Measurements from ENCODE around the gene FRRS1.

- TF ChIP-seq CTCF (conservative IDR thresholded peaks at IDR 0.05; ENCODE audit: low read depth in 2 of 2), result no peak
- TF ChIP-seq EZH2phosphoT487 (IDR thresholded peaks at IDR 0.05; ENCODE audit: unreplicated experiment), result no peak
- no peak for TF ChIP-seq STAT1 (IDR thresholded peaks at IDR 0.05; ENCODE audit: unreplicated experiment)
- no peak for TF ChIP-seq REST (IDR thresholded peaks at IDR 0.05; ENCODE audit: unreplicated experiment)
- no peak for TF ChIP-seq POLR2AphosphoS5 (IDR thresholded peaks at IDR 0.05; ENCODE audit: low read depth)
- no peak for TF ChIP-seq CREB1 (CRISPR knock-in tag; IDR thresholded peaks at IDR 0.05; ENCODE audit: low read depth)
- no peak for TF ChIP-seq EZH2 (IDR thresholded peaks at IDR 0.05; ENCODE audit: low read depth, unreplicated experiment)
- TF ChIP-seq ZNF114 (CRISPR knock-in tag; IDR thresholded peaks at IDR 0.05), result no peak
- TF ChIP-seq JUNB (IDR thresholded peaks at IDR 0.05; ENCODE audit: unreplicated experiment), result no peak
- no peak for TF ChIP-seq NANOG (IDR thresholded peaks at IDR 0.05; ENCODE audit: borderline replicate concordance)
- TF ChIP-seq, protein P1, sequence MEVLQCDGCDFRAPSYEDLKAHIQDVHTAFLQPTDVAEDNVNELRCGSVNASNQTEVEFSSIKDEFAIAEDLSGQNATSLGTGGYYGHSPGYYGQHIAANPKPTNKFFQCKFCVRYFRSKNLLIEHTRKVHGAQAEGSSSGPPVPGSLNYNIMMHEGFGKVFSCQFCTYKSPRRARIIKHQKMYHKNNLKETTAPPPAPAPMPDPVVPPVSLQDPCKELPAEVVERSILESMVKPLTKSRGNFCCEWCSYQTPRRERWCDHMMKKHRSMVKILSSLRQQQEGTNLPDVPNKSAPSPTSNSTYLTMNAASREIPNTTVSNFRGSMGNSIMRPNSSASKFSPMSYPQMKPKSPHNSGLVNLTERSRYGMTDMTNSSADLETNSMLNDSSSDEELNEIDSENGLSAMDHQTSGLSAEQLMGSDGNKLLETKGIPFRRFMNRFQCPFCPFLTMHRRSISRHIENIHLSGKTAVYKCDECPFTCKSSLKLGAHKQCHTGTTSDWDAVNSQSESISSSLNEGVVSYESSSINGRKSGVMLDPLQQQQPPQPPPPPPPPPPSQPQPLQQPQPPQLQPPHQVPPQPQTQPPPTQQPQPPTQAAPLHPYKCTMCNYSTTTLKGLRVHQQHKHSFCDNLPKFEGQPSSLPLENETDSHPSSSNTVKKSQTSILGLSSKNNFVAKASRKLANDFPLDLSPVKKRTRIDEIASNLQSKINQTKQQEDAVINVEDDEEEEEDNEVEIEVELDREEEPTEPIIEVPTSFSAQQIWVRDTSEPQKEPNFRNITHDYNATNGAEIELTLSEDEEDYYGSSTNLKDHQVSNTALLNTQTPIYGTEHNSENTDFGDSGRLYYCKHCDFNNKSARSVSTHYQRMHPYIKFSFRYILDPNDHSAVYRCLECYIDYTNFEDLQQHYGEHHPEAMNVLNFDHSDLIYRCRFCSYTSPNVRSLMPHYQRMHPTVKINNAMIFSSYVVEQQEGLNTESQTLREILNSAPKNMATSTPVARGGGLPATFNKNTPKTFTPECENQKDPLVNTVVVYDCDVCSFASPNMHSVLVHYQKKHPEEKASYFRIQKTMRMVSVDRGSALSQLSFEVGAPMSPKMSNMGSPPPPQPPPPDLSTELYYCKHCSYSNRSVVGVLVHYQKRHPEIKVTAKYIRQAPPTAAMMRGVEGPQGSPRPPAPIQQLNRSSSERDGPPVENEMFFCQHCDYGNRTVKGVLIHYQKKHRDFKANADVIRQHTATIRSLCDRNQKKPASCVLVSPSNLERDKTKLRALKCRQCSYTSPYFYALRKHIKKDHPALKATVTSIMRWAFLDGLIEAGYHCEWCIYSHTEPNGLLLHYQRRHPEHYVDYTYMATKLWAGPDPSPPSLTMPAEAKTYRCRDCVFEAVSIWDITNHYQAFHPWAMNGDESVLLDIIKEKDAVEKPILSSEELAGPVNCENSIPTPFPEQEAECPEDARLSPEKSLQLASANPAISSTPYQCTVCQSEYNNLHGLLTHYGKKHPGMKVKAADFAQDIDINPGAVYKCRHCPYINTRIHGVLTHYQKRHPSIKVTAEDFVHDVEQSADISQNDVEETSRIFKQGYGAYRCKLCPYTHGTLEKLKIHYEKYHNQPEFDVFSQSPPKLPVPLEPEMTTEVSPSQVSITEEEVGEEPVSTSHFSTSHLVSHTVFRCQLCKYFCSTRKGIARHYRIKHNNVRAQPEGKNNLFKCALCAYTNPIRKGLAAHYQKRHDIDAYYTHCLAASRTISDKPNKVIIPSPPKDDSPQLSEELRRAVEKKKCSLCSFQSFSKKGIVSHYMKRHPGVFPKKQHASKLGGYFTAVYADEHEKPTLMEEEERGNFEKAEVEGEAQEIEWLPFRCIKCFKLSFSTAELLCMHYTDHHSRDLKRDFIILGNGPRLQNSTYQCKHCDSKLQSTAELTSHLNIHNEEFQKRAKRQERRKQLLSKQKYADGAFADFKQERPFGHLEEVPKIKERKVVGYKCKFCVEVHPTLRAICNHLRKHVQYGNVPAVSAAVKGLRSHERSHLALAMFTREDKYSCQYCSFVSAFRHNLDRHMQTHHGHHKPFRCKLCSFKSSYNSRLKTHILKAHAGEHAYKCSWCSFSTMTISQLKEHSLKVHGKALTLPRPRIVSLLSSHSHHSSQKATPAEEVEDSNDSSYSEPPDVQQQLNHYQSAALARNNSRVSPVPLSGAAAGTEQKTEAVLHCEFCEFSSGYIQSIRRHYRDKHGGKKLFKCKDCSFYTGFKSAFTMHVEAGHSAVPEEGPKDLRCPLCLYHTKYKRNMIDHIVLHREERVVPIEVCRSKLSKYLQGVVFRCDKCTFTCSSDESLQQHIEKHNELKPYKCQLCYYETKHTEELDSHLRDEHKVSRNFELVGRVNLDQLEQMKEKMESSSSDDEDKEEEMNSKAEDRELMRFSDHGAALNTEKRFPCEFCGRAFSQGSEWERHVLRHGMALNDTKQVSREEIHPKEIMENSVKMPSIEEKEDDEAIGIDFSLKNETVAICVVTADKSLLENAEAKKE (CRISPR knock-in tag; IDR thresholded peaks at IDR 0.05), result no peak
- TF ChIP-seq ZNF331 (CRISPR knock-in tag; IDR thresholded peaks at IDR 0.05; ENCODE audit: low read depth), result no peak
- TF ChIP-seq, protein P2, sequence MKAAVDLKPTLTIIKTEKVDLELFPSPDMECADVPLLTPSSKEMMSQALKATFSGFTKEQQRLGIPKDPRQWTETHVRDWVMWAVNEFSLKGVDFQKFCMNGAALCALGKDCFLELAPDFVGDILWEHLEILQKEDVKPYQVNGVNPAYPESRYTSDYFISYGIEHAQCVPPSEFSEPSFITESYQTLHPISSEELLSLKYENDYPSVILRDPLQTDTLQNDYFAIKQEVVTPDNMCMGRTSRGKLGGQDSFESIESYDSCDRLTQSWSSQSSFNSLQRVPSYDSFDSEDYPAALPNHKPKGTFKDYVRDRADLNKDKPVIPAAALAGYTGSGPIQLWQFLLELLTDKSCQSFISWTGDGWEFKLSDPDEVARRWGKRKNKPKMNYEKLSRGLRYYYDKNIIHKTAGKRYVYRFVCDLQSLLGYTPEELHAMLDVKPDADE (IDR thresholded peaks at IDR 0.05), result no peak
Measured at GRCh38 chr1:99748419-99748818, 18.0 kb downstream of the FRRS1 start.
